ENCODE measurements around the gene CRTC1.

DNA sequence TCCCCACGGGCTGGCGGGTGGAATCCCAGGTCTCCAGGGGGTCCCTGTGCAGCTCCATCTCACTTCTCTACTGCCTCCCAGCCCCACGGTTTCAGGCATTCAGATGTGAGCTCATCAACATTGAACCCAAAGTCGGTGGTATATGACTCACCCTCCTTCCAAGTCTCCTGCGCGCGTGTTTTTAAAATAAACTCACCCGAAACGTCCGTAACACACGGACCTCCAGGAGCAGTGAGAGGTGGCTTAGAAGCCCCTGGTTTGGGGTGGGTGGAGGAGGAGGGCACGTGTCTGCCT is 14.0 kb upstream of the CRTC1 start:
- TF ChIP-seq NCOR1 (IDR thresholded peaks at IDR 0.05), result no peak
- TF ChIP-seq TCF7L2 (IDR thresholded peaks at IDR 0.05; ENCODE audit: low read depth, low read length), result no peak
- no peak for TF ChIP-seq KAT7 (CRISPR knock-in tag; IDR thresholded peaks at IDR 0.05; ENCODE audit: borderline replicate concordance)
- TF ChIP-seq, protein P1, sequence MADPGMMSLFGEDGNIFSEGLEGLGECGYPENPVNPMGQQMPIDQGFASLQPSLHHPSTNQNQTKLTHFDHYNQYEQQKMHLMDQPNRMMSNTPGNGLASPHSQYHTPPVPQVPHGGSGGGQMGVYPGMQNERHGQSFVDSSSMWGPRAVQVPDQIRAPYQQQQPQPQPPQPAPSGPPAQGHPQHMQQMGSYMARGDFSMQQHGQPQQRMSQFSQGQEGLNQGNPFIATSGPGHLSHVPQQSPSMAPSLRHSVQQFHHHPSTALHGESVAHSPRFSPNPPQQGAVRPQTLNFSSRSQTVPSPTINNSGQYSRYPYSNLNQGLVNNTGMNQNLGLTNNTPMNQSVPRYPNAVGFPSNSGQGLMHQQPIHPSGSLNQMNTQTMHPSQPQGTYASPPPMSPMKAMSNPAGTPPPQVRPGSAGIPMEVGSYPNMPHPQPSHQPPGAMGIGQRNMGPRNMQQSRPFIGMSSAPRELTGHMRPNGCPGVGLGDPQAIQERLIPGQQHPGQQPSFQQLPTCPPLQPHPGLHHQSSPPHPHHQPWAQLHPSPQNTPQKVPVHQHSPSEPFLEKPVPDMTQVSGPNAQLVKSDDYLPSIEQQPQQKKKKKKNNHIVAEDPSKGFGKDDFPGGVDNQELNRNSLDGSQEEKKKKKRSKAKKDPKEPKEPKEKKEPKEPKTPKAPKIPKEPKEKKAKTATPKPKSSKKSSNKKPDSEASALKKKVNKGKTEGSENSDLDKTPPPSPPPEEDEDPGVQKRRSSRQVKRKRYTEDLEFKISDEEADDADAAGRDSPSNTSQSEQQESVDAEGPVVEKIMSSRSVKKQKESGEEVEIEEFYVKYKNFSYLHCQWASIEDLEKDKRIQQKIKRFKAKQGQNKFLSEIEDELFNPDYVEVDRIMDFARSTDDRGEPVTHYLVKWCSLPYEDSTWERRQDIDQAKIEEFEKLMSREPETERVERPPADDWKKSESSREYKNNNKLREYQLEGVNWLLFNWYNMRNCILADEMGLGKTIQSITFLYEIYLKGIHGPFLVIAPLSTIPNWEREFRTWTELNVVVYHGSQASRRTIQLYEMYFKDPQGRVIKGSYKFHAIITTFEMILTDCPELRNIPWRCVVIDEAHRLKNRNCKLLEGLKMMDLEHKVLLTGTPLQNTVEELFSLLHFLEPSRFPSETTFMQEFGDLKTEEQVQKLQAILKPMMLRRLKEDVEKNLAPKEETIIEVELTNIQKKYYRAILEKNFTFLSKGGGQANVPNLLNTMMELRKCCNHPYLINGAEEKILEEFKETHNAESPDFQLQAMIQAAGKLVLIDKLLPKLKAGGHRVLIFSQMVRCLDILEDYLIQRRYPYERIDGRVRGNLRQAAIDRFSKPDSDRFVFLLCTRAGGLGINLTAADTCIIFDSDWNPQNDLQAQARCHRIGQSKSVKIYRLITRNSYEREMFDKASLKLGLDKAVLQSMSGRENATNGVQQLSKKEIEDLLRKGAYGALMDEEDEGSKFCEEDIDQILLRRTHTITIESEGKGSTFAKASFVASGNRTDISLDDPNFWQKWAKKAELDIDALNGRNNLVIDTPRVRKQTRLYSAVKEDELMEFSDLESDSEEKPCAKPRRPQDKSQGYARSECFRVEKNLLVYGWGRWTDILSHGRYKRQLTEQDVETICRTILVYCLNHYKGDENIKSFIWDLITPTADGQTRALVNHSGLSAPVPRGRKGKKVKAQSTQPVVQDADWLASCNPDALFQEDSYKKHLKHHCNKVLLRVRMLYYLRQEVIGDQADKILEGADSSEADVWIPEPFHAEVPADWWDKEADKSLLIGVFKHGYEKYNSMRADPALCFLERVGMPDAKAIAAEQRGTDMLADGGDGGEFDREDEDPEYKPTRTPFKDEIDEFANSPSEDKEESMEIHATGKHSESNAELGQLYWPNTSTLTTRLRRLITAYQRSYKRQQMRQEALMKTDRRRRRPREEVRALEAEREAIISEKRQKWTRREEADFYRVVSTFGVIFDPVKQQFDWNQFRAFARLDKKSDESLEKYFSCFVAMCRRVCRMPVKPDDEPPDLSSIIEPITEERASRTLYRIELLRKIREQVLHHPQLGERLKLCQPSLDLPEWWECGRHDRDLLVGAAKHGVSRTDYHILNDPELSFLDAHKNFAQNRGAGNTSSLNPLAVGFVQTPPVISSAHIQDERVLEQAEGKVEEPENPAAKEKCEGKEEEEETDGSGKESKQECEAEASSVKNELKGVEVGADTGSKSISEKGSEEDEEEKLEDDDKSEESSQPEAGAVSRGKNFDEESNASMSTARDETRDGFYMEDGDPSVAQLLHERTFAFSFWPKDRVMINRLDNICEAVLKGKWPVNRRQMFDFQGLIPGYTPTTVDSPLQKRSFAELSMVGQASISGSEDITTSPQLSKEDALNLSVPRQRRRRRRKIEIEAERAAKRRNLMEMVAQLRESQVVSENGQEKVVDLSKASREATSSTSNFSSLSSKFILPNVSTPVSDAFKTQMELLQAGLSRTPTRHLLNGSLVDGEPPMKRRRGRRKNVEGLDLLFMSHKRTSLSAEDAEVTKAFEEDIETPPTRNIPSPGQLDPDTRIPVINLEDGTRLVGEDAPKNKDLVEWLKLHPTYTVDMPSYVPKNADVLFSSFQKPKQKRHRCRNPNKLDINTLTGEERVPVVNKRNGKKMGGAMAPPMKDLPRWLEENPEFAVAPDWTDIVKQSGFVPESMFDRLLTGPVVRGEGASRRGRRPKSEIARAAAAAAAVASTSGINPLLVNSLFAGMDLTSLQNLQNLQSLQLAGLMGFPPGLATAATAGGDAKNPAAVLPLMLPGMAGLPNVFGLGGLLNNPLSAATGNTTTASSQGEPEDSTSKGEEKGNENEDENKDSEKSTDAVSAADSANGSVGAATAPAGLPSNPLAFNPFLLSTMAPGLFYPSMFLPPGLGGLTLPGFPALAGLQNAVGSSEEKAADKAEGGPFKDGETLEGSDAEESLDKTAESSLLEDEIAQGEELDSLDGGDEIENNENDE (IDR thresholded peaks at IDR 0.05; ENCODE audit: low read depth, low read length), result no peak
- TF ChIP-seq CBFA2T3 (IDR thresholded peaks at IDR 0.05), result no peak
- TF ChIP-seq FOXA3 (CRISPR knock-in tag; conservative IDR thresholded peaks at IDR 0.05 in 1 of 2, IDR thresholded peaks at IDR 0.05 in 1 of 2), result no peak
- TF ChIP-seq, protein P2, sequence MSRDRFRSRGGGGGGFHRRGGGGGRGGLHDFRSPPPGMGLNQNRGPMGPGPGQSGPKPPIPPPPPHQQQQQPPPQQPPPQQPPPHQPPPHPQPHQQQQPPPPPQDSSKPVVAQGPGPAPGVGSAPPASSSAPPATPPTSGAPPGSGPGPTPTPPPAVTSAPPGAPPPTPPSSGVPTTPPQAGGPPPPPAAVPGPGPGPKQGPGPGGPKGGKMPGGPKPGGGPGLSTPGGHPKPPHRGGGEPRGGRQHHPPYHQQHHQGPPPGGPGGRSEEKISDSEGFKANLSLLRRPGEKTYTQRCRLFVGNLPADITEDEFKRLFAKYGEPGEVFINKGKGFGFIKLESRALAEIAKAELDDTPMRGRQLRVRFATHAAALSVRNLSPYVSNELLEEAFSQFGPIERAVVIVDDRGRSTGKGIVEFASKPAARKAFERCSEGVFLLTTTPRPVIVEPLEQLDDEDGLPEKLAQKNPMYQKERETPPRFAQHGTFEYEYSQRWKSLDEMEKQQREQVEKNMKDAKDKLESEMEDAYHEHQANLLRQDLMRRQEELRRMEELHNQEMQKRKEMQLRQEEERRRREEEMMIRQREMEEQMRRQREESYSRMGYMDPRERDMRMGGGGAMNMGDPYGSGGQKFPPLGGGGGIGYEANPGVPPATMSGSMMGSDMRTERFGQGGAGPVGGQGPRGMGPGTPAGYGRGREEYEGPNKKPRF (IDR thresholded peaks at IDR 0.05; ENCODE audit: low read depth, low read length), result no peak
- no peak for TF ChIP-seq CEBPB (tag; IDR thresholded peaks at IDR 0.05)
- no peak for TF ChIP-seq ZNF253 (CRISPR knock-in tag; conservative IDR thresholded peaks at IDR 0.05)
- no peak for TF ChIP-seq CHD2 (IDR thresholded peaks at IDR 0.05; ENCODE audit: low read depth, low read length)
- TF ChIP-seq EP300 (IDR thresholded peaks at IDR 0.05; ENCODE audit: low read length), result no peak
- TF ChIP-seq, protein P3, sequence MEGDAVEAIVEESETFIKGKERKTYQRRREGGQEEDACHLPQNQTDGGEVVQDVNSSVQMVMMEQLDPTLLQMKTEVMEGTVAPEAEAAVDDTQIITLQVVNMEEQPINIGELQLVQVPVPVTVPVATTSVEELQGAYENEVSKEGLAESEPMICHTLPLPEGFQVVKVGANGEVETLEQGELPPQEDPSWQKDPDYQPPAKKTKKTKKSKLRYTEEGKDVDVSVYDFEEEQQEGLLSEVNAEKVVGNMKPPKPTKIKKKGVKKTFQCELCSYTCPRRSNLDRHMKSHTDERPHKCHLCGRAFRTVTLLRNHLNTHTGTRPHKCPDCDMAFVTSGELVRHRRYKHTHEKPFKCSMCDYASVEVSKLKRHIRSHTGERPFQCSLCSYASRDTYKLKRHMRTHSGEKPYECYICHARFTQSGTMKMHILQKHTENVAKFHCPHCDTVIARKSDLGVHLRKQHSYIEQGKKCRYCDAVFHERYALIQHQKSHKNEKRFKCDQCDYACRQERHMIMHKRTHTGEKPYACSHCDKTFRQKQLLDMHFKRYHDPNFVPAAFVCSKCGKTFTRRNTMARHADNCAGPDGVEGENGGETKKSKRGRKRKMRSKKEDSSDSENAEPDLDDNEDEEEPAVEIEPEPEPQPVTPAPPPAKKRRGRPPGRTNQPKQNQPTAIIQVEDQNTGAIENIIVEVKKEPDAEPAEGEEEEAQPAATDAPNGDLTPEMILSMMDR (IDR thresholded peaks at IDR 0.05 in 2 of 3, conservative IDR thresholded peaks at IDR 0.05 in 1 of 3; ENCODE audit: insufficient read depth in 2 of 3, low read depth in 1 of 3, low read length in 3 of 3), result no peak
- TF ChIP-seq PHF8 (IDR thresholded peaks at IDR 0.05; ENCODE audit: borderline replicate concordance, low read length), result no peak

All from K562 (cell line).